GM12878 (cell line): Measurements from ENCODE around the gene AFF2. TPM values are rescaled to one million over a fixed set of nuclear protein-coding genes. Genes with fewer than 3 reads are reported as not detected.

Experiments used
- ATAC-seq: fragments of 200-7000 bp; cut with Tn5 transposase; 3 replicates; pipeline ENCODE4 v1.9.1; 2020; ENCODE audit warnings: mild to moderate bottlenecking, moderate library complexity
- BruUV-seq: library from RNA; stranded (reverse); fragments of 400-500 nt; replicated peaks from 2 replicates; lab custom pipeline; 2021; lab: Mats Ljungman, UMichigan
- CTCF ChIA-PET: fragments of 300-600 bp; sonication (Branson Sonifier 250); formaldehyde crosslinking; extraction: SDS; loops from one replicate; lab custom pipeline; 2021; ENCODE audit warnings: inconsistent platforms; lab: Yijun Ruan, JAX
- POLR2A ChIA-PET: fragments of 350-600 bp; formaldehyde crosslinking; extraction: SDS; loops from one replicate; lab custom pipeline; 2021; ENCODE audit warnings: inconsistent platforms; lab: Charles Lee
- RAD21 ChIA-PET: fragments of 300-600 bp; sonication (Branson Sonifier 250); formaldehyde crosslinking; loops from one replicate; lab custom pipeline; 2023; ENCODE audit warnings: antibody characterized with exemption; ENCODE audit not compliant: unreplicated experiment; lab: Charles Lee
- SMC1A ChIA-PET: fragments of 300-600 bp; sonication (Branson Sonifier 250); formaldehyde crosslinking; loops from one replicate; lab custom pipeline; 2023; ENCODE audit not compliant: unreplicated experiment, uncharacterized antibody; lab: Charles Lee
- DNase-seq: peaks from one replicate; pipeline ENCODE4 v3.0.0-alpha.2; 2011; ENCODE audit warnings: low read depth, low spot score
- FAIRE-seq: peaks from 3 replicates; lab custom pipeline; 2011; peaks lifted over from hg19 to GRCh38; lab: Jason Lieb, UNC
- H2AFZ ChIP-seq: 2 replicates; pipeline ENCODE4 v1.6.0; 2011; ENCODE audit warnings: low read depth, low read length, control low read depth; ENCODE audit not compliant: control insufficient read depth
- H3K27ac ChIP-seq: 2 replicates; pipeline ENCODE4 v1.5.1; 2011; ENCODE audit warnings: control low read depth; ENCODE audit not compliant: control insufficient read depth, insufficient read depth
- H3K27me3 ChIP-seq, 2 experiments: replicated peaks in 1 of 2; 2 replicates each; pipeline versions ENCODE4 v1.6.0 to v1.6.1; 2011; ENCODE audit warnings: low read length in 1 of 2; ENCODE audit not compliant: control insufficient read depth in 2 of 2, insufficient read depth in 2 of 2
- H3K36me3 ChIP-seq, 2 experiments: 2 replicates each; pipeline ENCODE4 v1.5.1; 2011; ENCODE audit warnings: low read length in 1 of 2; ENCODE audit not compliant: control insufficient read depth in 2 of 2, insufficient read depth in 2 of 2
- H3K4me1 ChIP-seq: 2 replicates; pipeline ENCODE4 v1.6.1; 2011; ENCODE audit warnings: mild to moderate bottlenecking, low read length, moderate library complexity, mixed read lengths; ENCODE audit not compliant: control insufficient read depth, insufficient read depth
- H3K4me2 ChIP-seq: 2 replicates; pipeline ENCODE4 v1.6.0; 2011; ENCODE audit warnings: control low read depth; ENCODE audit not compliant: control insufficient read depth, insufficient read depth
- H3K4me3 ChIP-seq: fragments of 200-600 bp; sonication (generic); 2 replicates; pipeline ENCODE4 v1.5.1; 2016
- H3K79me2 ChIP-seq: 2 replicates; pipeline ENCODE4 v1.6.0; 2011; ENCODE audit warnings: low read length; ENCODE audit not compliant: control insufficient read depth, insufficient read depth
- H3K9ac ChIP-seq: 2 replicates; pipeline ENCODE4 v1.8.0; 2011; ENCODE audit warnings: low read length, control low read depth, mixed read lengths; ENCODE audit not compliant: control insufficient read depth, insufficient read depth
- H3K9me3 ChIP-seq: replicated peaks from 3 replicates; pipeline ENCODE4 v1.5.1; 2011; ENCODE audit warnings: mild to moderate bottlenecking, low read length; ENCODE audit not compliant: control insufficient read depth, insufficient read depth
- H4K20me1 ChIP-seq: 2 replicates; pipeline ENCODE4 v1.6.0; 2011; ENCODE audit not compliant: control insufficient read depth, insufficient read depth
- BHLHE40 ChIP-seq, 2 experiments: fragments of 450-650 bp in 1 of 2; IDR thresholded peaks; 2 replicates each; pipeline ENCODE4 v1.6.1; 2011 to 2017; ENCODE audit warnings: low read depth in 2 of 2, borderline replicate concordance in 1 of 2, improper control_type of control experiment in 1 of 2, low read length in 1 of 2, mild to moderate bottlenecking in 1 of 2
- BMI1 ChIP-seq: fragments of 450-650 bp; IDR thresholded peaks from 2 replicates; pipeline ENCODE4 v1.6.1; 2016; ENCODE audit warnings: mild to moderate bottlenecking, moderate library complexity, borderline replicate concordance
- IKZF1 ChIP-seq: fragments of 450-650 bp; conservative IDR thresholded peaks from 2 replicates; pipeline ENCODE4 v1.6.1; 2017; ENCODE audit warnings: antibody characterized with exemption, mild to moderate bottlenecking
- IKZF2 ChIP-seq, 2 experiments: fragments of 450-650 bp; IDR thresholded peaks; 2 replicates each; pipeline ENCODE4 v1.6.1; 2017; ENCODE audit warnings: mild to moderate bottlenecking in 2 of 2, moderate library complexity in 2 of 2
- JUNB ChIP-seq: IDR thresholded peaks from 2 replicates; pipeline ENCODE4 v1.6.1; 2016; ENCODE audit warnings: antibody characterized with exemption, mild to moderate bottlenecking
- JUND ChIP-seq: IDR thresholded peaks from 2 replicates; pipeline ENCODE4 v1.6.1; 2012; ENCODE audit warnings: low read depth, mild to moderate bottlenecking, low read length, improper control_type of control experiment, moderate library complexity
- MXI1 ChIP-seq: fragments of 150-350 bp; IDR thresholded peaks from 2 replicates; pipeline ENCODE4 v1.6.1; 2011; ENCODE audit warnings: low read depth, mild to moderate bottlenecking, inconsistent platforms, low read length, improper control_type of control experiment
- RB1 ChIP-seq: fragments of 450-650 bp; formaldehyde crosslinking; IDR thresholded peaks from 2 replicates; pipeline ENCODE4 v1.6.1; 2017; ENCODE audit warnings: mild to moderate bottlenecking, borderline replicate concordance
- ZNF687 ChIP-seq: fragments of 450-650 bp; IDR thresholded peaks from 2 replicates; pipeline ENCODE4 v1.6.1; 2017; ENCODE audit warnings: mild to moderate bottlenecking, moderate library complexity
- WGBS: methylation state at CpG from one replicate; pipeline ENCODE4 v1.1.6; 2016; ENCODE audit warnings: low lambda C conversion rate; ENCODE audit not compliant: insufficient replicate concordance, insufficient coverage; ENCODE audit errors: missing lambda C conversion rate; 5-methylcytosine and 5-hydroxymethylcytosine counted together
- in situ Hi-C: fragments of 300-500 bp; cut with MboI; formaldehyde crosslinking; loops from 9 replicates; pipeline ENCODE4 v1.14.3; 2018; ENCODE audit warnings: mixed read lengths
- intact Hi-C: fragments of 100-400 bp; cut with micrococcal nuclease; formaldehyde crosslinking; loops from one replicate; pipeline ENCODE4 v1.14.2; 2022; ENCODE audit not compliant: unreplicated experiment
- polyA plus RNA-seq, 11 experiments: library from polyadenylated mRNA; depleted of rRNA in 4 of 11; unstranded in 6 of 11; stranded (reverse) in 5 of 11; fragments of >200 nt; fragmentation: Nextera tagmentation in 4 of 11; fragmentation: Illumina TruSeq in 1 of 11; extraction: Ambion mirVana in 4 of 11; extraction: Trizol in 1 of 11; gene quantifications; 1 replicate in 1 of 11; 2 replicates in 10 of 11; pipeline versions ENCODE4 v1.2.1 to v1.2.3, GENCODE V29; 2011 to 2016; ENCODE audit warnings: inconsistent platforms in 2 of 11, missing spikeins in 2 of 11, low read depth in 1 of 11
- total RNA-seq, 4 experiments: library from RNA; depleted of rRNA in 3 of 4; stranded (reverse); fragments of >200 nt in 3 of 4; fragmentation: Illumina TruSeq in 1 of 4; extraction: Trizol in 1 of 4; gene quantifications; 2 replicates each; pipeline versions ENCODE4 v1.2.1 to v1.2.3, GENCODE V29; 2013 to 2021
- TF ChIP-seq, protein P1 (sequence below): IDR thresholded peaks from 2 replicates; pipeline ENCODE4 v1.6.1; 2011; ENCODE audit warnings: low read depth, low read length, improper control_type of control experiment, borderline replicate concordance

AFF2 gene
- total and polyA plus RNA-seq, 10 of the 15 experiments (the other 5 are each of a cell fraction or from before 2014, with no cell fraction given) = under 0.01 to 0.03 TPM; not detected in 8

DNA sequence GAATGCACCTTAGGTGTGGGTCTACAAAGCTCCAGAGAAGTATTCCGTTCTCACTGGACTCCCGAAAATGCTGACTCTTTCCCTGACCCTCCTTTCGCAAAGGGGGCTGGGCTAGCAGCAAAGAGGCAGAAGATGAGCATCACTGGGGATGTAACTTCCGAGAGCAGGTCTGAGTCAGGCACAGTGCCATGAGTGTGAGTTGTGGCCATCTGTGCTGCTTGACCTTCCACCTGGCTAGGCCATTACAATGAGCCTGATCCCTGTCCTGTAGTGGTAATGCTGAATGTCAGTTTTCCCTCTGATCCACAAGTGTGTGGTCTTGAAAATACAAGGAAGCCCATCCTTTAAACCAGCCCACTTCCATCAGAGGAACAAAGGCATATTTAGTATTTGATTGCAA is 479.4 kb downstream of the AFF2 start:
- BruUV-seq = no TSS peak
- SMC1A ChIA-PET = interaction anchor here (0.7 to 3.1 kb wide), 7 partner anchors 10 to 98 kb away, joined by 3 to 10 read pairs (median 4); no protein-coding TSS in a partner anchor
- H3K9ac ChIP-seq = no peak overlapping the region
- no peak overlapping the region for H3K4me3 ChIP-seq
- H3K27ac ChIP-seq = no peak overlapping the region
- H4K20me1 ChIP-seq = no peaks in the 10 kb centered on the region
- in situ Hi-C loops = no loop called here
- TF ChIP-seq JUND (no peak), MXI1 (no peak), BMI1 (no peak), JUNB (no peak)
- TF ChIP-seq, protein P1, sequence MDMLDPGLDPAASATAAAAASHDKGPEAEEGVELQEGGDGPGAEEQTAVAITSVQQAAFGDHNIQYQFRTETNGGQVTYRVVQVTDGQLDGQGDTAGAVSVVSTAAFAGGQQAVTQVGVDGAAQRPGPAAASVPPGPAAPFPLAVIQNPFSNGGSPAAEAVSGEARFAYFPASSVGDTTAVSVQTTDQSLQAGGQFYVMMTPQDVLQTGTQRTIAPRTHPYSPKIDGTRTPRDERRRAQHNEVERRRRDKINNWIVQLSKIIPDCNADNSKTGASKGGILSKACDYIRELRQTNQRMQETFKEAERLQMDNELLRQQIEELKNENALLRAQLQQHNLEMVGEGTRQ = no peak
- no peak overlapping the region for H3K4me2 ChIP-seq
- CTCF ChIA-PET = interaction anchor here (0.8 to 1.6 kb wide), 2 partner anchors 10 to 19 kb away, joined by 3 to 4 read pairs; no protein-coding TSS in a partner anchor
- no peak for DNase-seq
- no peaks in the 10 kb centered on the region for H3K36me3 ChIP-seq
- H3K9me3 ChIP-seq = no peaks in the 10 kb centered on the region
- no peaks in the 10 kb centered on the region for H3K4me1 ChIP-seq
- no peak overlapping the region for H2AFZ ChIP-seq
- 31% methylated on average over 4 of the region's 4 CpGs for WGBS
- no peak for FAIRE-seq
- RAD21 ChIA-PET = no interaction called here
- ATAC-seq = no peak
- intact Hi-C loops = no loop called here
- no peaks in the 10 kb centered on the region for H3K27me3 ChIP-seq
- POLR2A ChIA-PET = interaction anchor here (1.7 kb wide), 1 partner anchor 12 kb away, joined by 4 read pairs; no protein-coding TSS in a partner anchor
- no peaks in the 10 kb centered on the region for H3K79me2 ChIP-seq

- CTCF ChIA-PET = no interaction called here
These were observed 483.8 kb downstream of the AFF2 start for GRCh38 chrX:148984238-148984637.

More at GRCh38 chrX:148984238-148984637, 483.8 kb downstream of the AFF2 start:
- SMC1A ChIA-PET = no interaction called here
- WGBS = 23% methylated on average over 2 of the region's 2 CpGs
- no peaks in the 10 kb centered on the region for H3K36me3 ChIP-seq
- BruUV-seq = no TSS peak
- no peak for DNase-seq
- H2AFZ ChIP-seq = no peak overlapping the region
- no peak for FAIRE-seq
- H3K9me3 ChIP-seq = no peaks in the 10 kb centered on the region
- H4K20me1 ChIP-seq = no peaks in the 10 kb centered on the region
- no peak overlapping the region for H3K4me3 ChIP-seq
- H3K4me2 ChIP-seq = no peak overlapping the region
- POLR2A ChIA-PET = interaction anchor here (0.6 kb wide), 1 partner anchor 200 kb away, joined by 6 read pairs; no protein-coding TSS in a partner anchor
- no peaks in the 10 kb centered on the region for H3K4me1 ChIP-seq
- no peak for TF ChIP-seq RB1
- TF ChIP-seq ZNF687 = no peak
- TF ChIP-seq IKZF2 (IDR thresholded peaks at IDR 0.05) = peak in 1 of 2 experiments; percentile 11; a peak in 1 of 4 replicates
- TF ChIP-seq IKZF1 = peak; percentile 42; the same call in 1 of the 2 replicates
- TF ChIP-seq BHLHE40 (IDR thresholded peaks at IDR 0.05; ENCODE audit: borderline replicate concordance in 1 of 2, low read depth in 2 of 2, low read length in 1 of 2) = peak in 1 of 2 experiments; percentile 28; a peak in 1 of 4 replicates
- in situ Hi-C loops = no loop called here
- H3K27ac ChIP-seq = no peak overlapping the region
- no peak for ATAC-seq
- no peaks in the 10 kb centered on the region for H3K27me3 ChIP-seq
- RAD21 ChIA-PET = no interaction called here
- no peak overlapping the region for H3K9ac ChIP-seq
- intact Hi-C loops = no loop called here
- H3K79me2 ChIP-seq = no peaks in the 10 kb centered on the region
